ENCODE data around the gene FXYD2. TPM values are rescaled to one million over a fixed set of nuclear protein-coding genes. Genes with fewer than 3 reads are reported as not detected.

FXYD2 gene
- total RNA-seq, 1 donor from 2014 or later = not detected

GRCh38 chr11:117803896-117804295 is 20.6 kb downstream of the FXYD2 start:
- no peak for TF ChIP-seq CTCF (IDR thresholded peaks at IDR 0.05; ENCODE audit: insufficient read depth, low read depth, low read length)
- TF ChIP-seq EZH2 (IDR thresholded peaks at IDR 0.05; ENCODE audit: insufficient read depth, low read length) = no peak
- FAIRE-seq (no peak), DNase-seq (ENCODE audit: low read depth) (no peak)
- no peak overlapping the region for H3K9ac ChIP-seq (ENCODE audit: low read length)
- H3K4me1 Mint-ChIP-seq (ENCODE audit: low read depth, unreplicated experiment) = no peaks in the 10 kb centered on the region
- H3K4me3 ChIP-seq (ENCODE audit: insufficient read depth, low read depth, low read length) = no peak overlapping the region
- peaks cover 71% of the 10 kb centered on the region for H3K27me3 Mint-ChIP-seq (ENCODE audit: low read depth, unreplicated experiment)
- H3K4me1 ChIP-seq (ENCODE audit: insufficient read depth, low read length) = no peaks in the 10 kb centered on the region
- H3K36me3 Mint-ChIP-seq (ENCODE audit: low read depth, unreplicated experiment) = no peaks in the 10 kb centered on the region
- H3K9me3 Mint-ChIP-seq (ENCODE audit: unreplicated experiment) = no peaks in the 10 kb centered on the region
- no peak overlapping the region for H3K27ac ChIP-seq (ENCODE audit: low read depth, low read length)
- H2AFZ ChIP-seq (ENCODE audit: low read depth, low read length) = no peak overlapping the region
- no peak overlapping the region for H3K4me2 ChIP-seq (ENCODE audit: low read length)
- no peaks in the 10 kb centered on the region for H3K79me2 ChIP-seq (ENCODE audit: insufficient read depth, low read length)
- no peak overlapping the region for H3K4me3 Mint-ChIP-seq (ENCODE audit: unreplicated experiment)
- no peaks in the 10 kb centered on the region for H3K9me3 ChIP-seq (ENCODE audit: insufficient read depth, low read depth, low read length)
- peaks cover 38% of the 10 kb centered on the region for H3K27me3 ChIP-seq (ENCODE audit: insufficient read depth, low read length)
- no peak overlapping the region for H3K27ac Mint-ChIP-seq (ENCODE audit: unreplicated experiment)
- H4K20me1 ChIP-seq (ENCODE audit: insufficient read depth, low read length) = no peaks in the 10 kb centered on the region
- no peaks in the 10 kb centered on the region for H3K36me3 ChIP-seq (ENCODE audit: insufficient read depth, low read length)

GRCh38 chr11:117799634-117800033 is 24.9 kb downstream of the FXYD2 start:
- FAIRE-seq = no peak
- Histone ChIP-seq H3K27ac (ENCODE audit: low read depth, low read length) (no peak overlapping the region), H3K4me3 (ENCODE audit: insufficient read depth, low read depth, low read length) (no peak overlapping the region), H3K36me3 (ENCODE audit: insufficient read depth, low read length) (no peaks in the 10 kb centered on the region), H3K4me2 (ENCODE audit: low read length) (no peak overlapping the region), H3K79me2 (ENCODE audit: insufficient read depth, low read length) (no peaks in the 10 kb centered on the region), H3K9ac (ENCODE audit: low read length) (no peak overlapping the region), H3K27me3 (ENCODE audit: insufficient read depth, low read length) (peaks cover 52% of the 10 kb centered on the region), H4K20me1 (ENCODE audit: insufficient read depth, low read length) (no peaks in the 10 kb centered on the region), H3K4me1 (ENCODE audit: insufficient read depth, low read length) (no peaks in the 10 kb centered on the region), H2AFZ (ENCODE audit: low read depth, low read length) (no peak overlapping the region), H3K9me3 (ENCODE audit: insufficient read depth, low read depth, low read length) (no peaks in the 10 kb centered on the region)
- H3K4me3 Mint-ChIP-seq (ENCODE audit: unreplicated experiment) = no peak overlapping the region
- no peaks in the 10 kb centered on the region for H3K36me3 Mint-ChIP-seq (ENCODE audit: low read depth, unreplicated experiment)
- H3K4me1 Mint-ChIP-seq (ENCODE audit: low read depth, unreplicated experiment) = no peaks in the 10 kb centered on the region
- DNase-seq (ENCODE audit: low read depth) = no peak
- H3K27ac Mint-ChIP-seq (ENCODE audit: unreplicated experiment) = no peak overlapping the region
- H3K9me3 Mint-ChIP-seq (ENCODE audit: unreplicated experiment) = no peaks in the 10 kb centered on the region
- TF ChIP-seq CTCF (IDR thresholded peaks at IDR 0.05; ENCODE audit: insufficient read depth, low read depth, low read length) (no peak), EZH2 (IDR thresholded peaks at IDR 0.05; ENCODE audit: insufficient read depth, low read length) (no peak)
- H3K27me3 Mint-ChIP-seq (ENCODE audit: low read depth, unreplicated experiment) = peaks cover 72% of the 10 kb centered on the region

- Mint-ChIP-seq H3K27me3 (ENCODE audit: low read depth, unreplicated experiment) (peaks cover 81% of the 10 kb centered on the region), H3K27ac (ENCODE audit: unreplicated experiment) (no peak within 1 kb of the TSS), H3K4me3 (ENCODE audit: unreplicated experiment) (peak within 1 kb of the TSS; percentile 43), H3K9me3 (ENCODE audit: unreplicated experiment) (no peaks in the 10 kb centered on the region), H3K36me3 (ENCODE audit: low read depth, unreplicated experiment) (no peaks in the 10 kb centered on the region), H3K4me1 (ENCODE audit: low read depth, unreplicated experiment) (no peaks in the 10 kb centered on the region)
- H2AFZ ChIP-seq (ENCODE audit: low read depth, low read length) = no peak within 1 kb of the TSS
- no peak for FAIRE-seq
- H3K4me3 ChIP-seq (ENCODE audit: insufficient read depth, low read depth, low read length) = no peak within 1 kb of the TSS
- H3K9ac ChIP-seq (ENCODE audit: low read length) = no peak within 1 kb of the TSS
- no peaks in the 10 kb centered on the region for H3K9me3 ChIP-seq (ENCODE audit: insufficient read depth, low read depth, low read length)
- no peaks in the 10 kb centered on the region for H4K20me1 ChIP-seq (ENCODE audit: insufficient read depth, low read length)
- no peak within 1 kb of the TSS for H3K27ac ChIP-seq (ENCODE audit: low read depth, low read length)
- peaks cover 62% of the 10 kb centered on the region for H3K27me3 ChIP-seq (ENCODE audit: insufficient read depth, low read length)
- no peak for TF ChIP-seq CTCF (IDR thresholded peaks at IDR 0.05; ENCODE audit: insufficient read depth, low read depth, low read length)
- TF ChIP-seq EZH2 (IDR thresholded peaks at IDR 0.05; ENCODE audit: insufficient read depth, low read length) = peak; percentile 92
- no peak for DNase-seq (ENCODE audit: low read depth)
- no peaks in the 10 kb centered on the region for H3K36me3 ChIP-seq (ENCODE audit: insufficient read depth, low read length)
- H3K4me1 ChIP-seq (ENCODE audit: insufficient read depth, low read length) = no peaks in the 10 kb centered on the region
- no peaks in the 10 kb centered on the region for H3K79me2 ChIP-seq (ENCODE audit: insufficient read depth, low read length)
- H3K4me2 ChIP-seq (ENCODE audit: low read length) = peak within 1 kb of the TSS; percentile 30
Observed at GRCh38 chr11:117796872-117797529, 27.5 kb downstream of the FXYD2 start, which contains the start of gene DSCAML1. DSCAML1 (minus strand) TSS chr11:117797216; CDS start chr11:117797079, 137 bp downstream.
